Panc1 (cell line): ENCODE results near the gene ANGPTL4. TPM values are rescaled to one million over a fixed set of nuclear protein-coding genes. Genes with fewer than 3 reads are reported as not detected.
A peak's percentile ranks its signal among the peaks of the same experiment; 100 is the strongest.

Experiments used
- ATAC-seq: fragments of 200-7000 bp; cut with Tn5 transposase; 2 replicates; pipeline ENCODE4 v1.9.1; 2020; ENCODE audit warnings: mild to moderate bottlenecking, moderate library complexity
- BruUV-seq: library from RNA; stranded (reverse); fragments of 400-500 nt; replicated peaks from 2 replicates; lab custom pipeline; 2021; lab: Mats Ljungman, UMichigan
- CTCF ChIA-PET: fragments of 300-600 bp; sonication (Branson Sonifier 250); formaldehyde crosslinking; loops from one replicate; lab custom pipeline; 2022; ENCODE audit warnings: antibody characterized with exemption; lab: Charles Lee
- POLR2A ChIA-PET: fragments of 300-600 bp; sonication (Branson Sonifier 250); formaldehyde crosslinking; loops from one replicate; lab custom pipeline; 2022; ENCODE audit warnings: antibody characterized with exemption; lab: Charles Lee
- DNase-seq: peaks from one replicate; pipeline ENCODE4 v3.0.0-alpha.2; 2010; ENCODE audit warnings: low read depth, low spot score
- H3K27ac ChIP-seq: 2 replicates; pipeline ENCODE4 v1.5.1; 2011; ENCODE audit warnings: mild to moderate bottlenecking, low read length, inconsistent platforms
- H3K27me3 ChIP-seq: fragments of 200-500 bp; sonication (Bioruptor generic); 2 replicates; pipeline ENCODE4 v1.6.0; 2014; ENCODE audit warnings: low read length, inconsistent platforms; ENCODE audit not compliant: control insufficient read depth, insufficient read depth
- H3K36me3 ChIP-seq: fragments of 200-500 bp; sonication (Bioruptor generic); 2 replicates; pipeline ENCODE4 v1.5.1; 2014; ENCODE audit warnings: inconsistent platforms, mild to moderate bottlenecking, low read length, moderate library complexity; ENCODE audit not compliant: control insufficient read depth, insufficient read depth
- H3K4me1 ChIP-seq: 2 replicates; pipeline ENCODE4 v1.5.1; 2011; ENCODE audit warnings: inconsistent platforms, mild to moderate bottlenecking, low read length, moderate library complexity; ENCODE audit not compliant: control insufficient read depth, insufficient read depth
- H3K4me3 ChIP-seq, 2 experiments: 2 replicates each; pipeline ENCODE4 v1.5.1; 2011 to 2012; ENCODE audit warnings: low read depth in 2 of 2, low read length in 2 of 2, mild to moderate bottlenecking in 2 of 2, inconsistent platforms in 1 of 2, moderate library complexity in 1 of 2
- H3K9me3 ChIP-seq: fragments of 200-500 bp; sonication (Bioruptor generic); 2 replicates; pipeline ENCODE4 v1.5.1; 2014; ENCODE audit warnings: low read depth, mild to moderate bottlenecking, inconsistent platforms, low read length, moderate library complexity; ENCODE audit not compliant: control insufficient read depth, insufficient read depth
- CTCF ChIP-seq: fragments of 450-650 bp; IDR thresholded peaks from 2 replicates; pipeline ENCODE4 v1.5.1; 2017; ENCODE audit warnings: mild to moderate bottlenecking
- POLR2AphosphoS5 ChIP-seq: IDR thresholded peaks from 2 replicates; pipeline ENCODE4 v1.6.1; 2012; ENCODE audit warnings: mild to moderate bottlenecking, low read depth, low read length, moderate library complexity
- REST ChIP-seq, 2 experiments: IDR thresholded peaks; 2 replicates each; pipeline ENCODE4 v1.6.1; 2011 to 2012; ENCODE audit warnings: low read depth in 2 of 2, control low read depth in 1 of 2, low read length in 1 of 2, mild to moderate bottlenecking in 1 of 2, moderate library complexity in 1 of 2; ENCODE audit not compliant: insufficient read depth in 1 of 2
- SIN3A ChIP-seq: IDR thresholded peaks from 2 replicates; pipeline ENCODE4 v1.6.1; 2012; ENCODE audit warnings: low read depth, mild to moderate bottlenecking, low read length, moderate library complexity, borderline replicate concordance; ENCODE audit not compliant: insufficient read depth
- TCF7L2 ChIP-seq: IDR thresholded peaks from 2 replicates; pipeline ENCODE4 v1.6.1; 2011; ENCODE audit warnings: mild to moderate bottlenecking, low read depth, low read length, inconsistent platforms
- in situ Hi-C: cut with HindIII; loops from 2 replicates; pipeline ENCODE4 v1.10.0; 2016; ENCODE audit warnings: low sequenced_read_pairs, low pct_unique_long_range_greater_than_20kb
- intact Hi-C: fragments of 100-400 bp; cut with micrococcal nuclease; formaldehyde crosslinking; loops from one replicate; pipeline ENCODE4 v1.10.0; 2022; ENCODE audit not compliant: unreplicated experiment
- total RNA-seq: library from RNA; stranded (reverse); gene quantifications from one replicate; pipeline ENCODE4 v1.2.1, GENCODE V29; 2021; ENCODE audit not compliant: unreplicated experiment

The ANGPTL4 gene
- total RNA-seq, 1 experiment from 2014 or later, result 46.6 TPM

- in situ Hi-C loops, result no loop called here
- ATAC-seq, result no peak
- POLR2A ChIA-PET, result interaction anchor here (0.7 kb wide), 1 partner anchor 33 kb away, joined by 12 read pairs; no protein-coding TSS in a partner anchor
- intact Hi-C loops, result no loop called here
- peaks cover 61% of the 10 kb centered on the region for H3K4me1 ChIP-seq
- no peaks in the 10 kb centered on the region for H3K27me3 ChIP-seq
- peak overlapping the region; percentile 76 for H3K27ac ChIP-seq
- no peak for DNase-seq
- no TSS peak for BruUV-seq
- H3K9me3 ChIP-seq, result no peaks in the 10 kb centered on the region
- TF ChIP-seq SIN3A (no peak), CTCF (no peak), TCF7L2 (no peak), REST (IDR thresholded peaks at IDR 0.05; ENCODE audit: insufficient read depth in 1 of 2, low read depth in 2 of 2, low read length in 1 of 2) (no peak), POLR2AphosphoS5 (no peak)
- no peaks in the 10 kb centered on the region; the same call in 1 of the 2 replicates for H3K36me3 ChIP-seq
- CTCF ChIA-PET, result interaction anchor here (0.7 kb wide), 3 partner anchors 21 to 165 kb away, joined by 3 to 7 read pairs (median 5); partner anchors contain the start of gene MARCHF2
- peak overlapping the region; percentile 51 to 80 for H3K4me3 ChIP-seq
Measured at GRCh38 chr19:8392017-8392591, 28.1 kb downstream of the ANGPTL4 start.

- no peaks in the 10 kb centered on the region for H3K27me3 ChIP-seq
- intact Hi-C loops, result no loop called here
- peaks cover 68% of the 10 kb centered on the region for H3K4me1 ChIP-seq
- CTCF ChIA-PET, result no interaction called here
- no TSS peak for BruUV-seq
- in situ Hi-C loops, result no loop called here
- no peak for TF ChIP-seq SIN3A
- TF ChIP-seq POLR2AphosphoS5, result no peak
- no peak for TF ChIP-seq TCF7L2
- no peak for TF ChIP-seq CTCF
- TF ChIP-seq REST (IDR thresholded peaks at IDR 0.05; ENCODE audit: insufficient read depth in 1 of 2, low read depth in 2 of 2, low read length in 1 of 2), result no peak
- H3K9me3 ChIP-seq, result no peaks in the 10 kb centered on the region
- ATAC-seq (no peak), DNase-seq (no peak)
- POLR2A ChIA-PET, result interaction anchor here (0.5 to 0.6 kb wide), 2 partner anchors 43 to 704 kb away, joined by 4 read pairs; no protein-coding TSS in a partner anchor
- H3K36me3 ChIP-seq, result no peaks in the 10 kb centered on the region; the same call in 1 of the 2 replicates
- H3K4me3 ChIP-seq, result no peak overlapping the region
- peak overlapping the region; percentile 69 for H3K27ac ChIP-seq
Measured at GRCh38 chr19:8393192-8393870, 29.4 kb downstream of the ANGPTL4 start.
